Transverse colon (tissue), 4 donors: Measurements from ENCODE around the gene NEK11. TPM values are rescaled to one million over a fixed set of nuclear protein-coding genes. Genes with fewer than 3 reads are reported as not detected.

Source experiments
- DNase-seq: peaks from one replicate; pipeline ENCODE4 v3.0.0-alpha.2; 2019
- H3K27ac ChIP-seq, 4 donors: fragments of 200-600 bp; sonication (generic); 2 replicates each; pipeline ENCODE4 v1.5.1; 2016 to 2018; ENCODE audit warnings: inconsistent platforms in 4 of 4
- H3K27me3 ChIP-seq: fragments of 200-600 bp; sonication (generic); 2 replicates; pipeline ENCODE4 v1.5.1; 2017; ENCODE audit warnings: inconsistent platforms
- H3K36me3 ChIP-seq, 4 donors: fragments of 200-600 bp; sonication (generic); 2 replicates each; pipeline ENCODE4 v1.5.1; 2017 to 2019; ENCODE audit warnings: inconsistent platforms in 4 of 4
- H3K4me1 ChIP-seq, 4 donors: fragments of 200-600 bp; sonication (generic); 2 replicates each; pipeline ENCODE4 v1.5.1; 2017 to 2020; ENCODE audit warnings: inconsistent platforms in 4 of 4
- H3K4me3 ChIP-seq, 4 donors: fragments of 200-600 bp; sonication (generic); 1 replicate in 1 of 4; 2 replicates in 3 of 4; pipeline versions ENCODE4 v1.5.1 to v1.6.1; 2017 to 2019; ENCODE audit warnings: inconsistent platforms in 4 of 4
- H3K9me3 ChIP-seq, 2 donors: fragments of 200-600 bp; sonication (generic); 2 replicates each; pipeline ENCODE4 v1.5.1; 2017 to 2019; ENCODE audit warnings: inconsistent platforms in 2 of 2
- EP300 ChIP-seq: sonication (generic); formaldehyde crosslinking; IDR thresholded peaks from one replicate; pipeline ENCODE4 v1.6.1; 2017; ENCODE audit warnings: antibody characterized with exemption, low read depth
- POLR2A ChIP-seq: fragments of 450-650 bp; IDR thresholded peaks from one replicate; pipeline ENCODE4 v1.6.1; 2016; ENCODE audit warnings: antibody characterized with exemption, mild to moderate bottlenecking, moderate library complexity
- POLR2AphosphoS5 ChIP-seq, 3 donors: sonication (generic); formaldehyde crosslinking; IDR thresholded peaks; one replicate each; pipeline ENCODE4 v1.6.1; 2016; ENCODE audit warnings: antibody characterized with exemption in 3 of 3
- WGBS, 2 donors: methylation state at CpG; one replicate each; pipeline ENCODE4 v1.1.5; 2018; ENCODE audit warnings: low coverage in 1 of 2; 5-methylcytosine and 5-hydroxymethylcytosine counted together
- in situ Hi-C, 4 donors: fragments of 200-750 bp; cut with MboI; loops; one replicate each; pipeline versions ENCODE4 v1.15.0 to v1.15.1; 2017; ENCODE audit warnings: low sequenced_read_pairs in 3 of 4, low pct_ligation_motif_present in 1 of 4, low pct_unique_long_range_greater_than_20kb in 1 of 4
- intact Hi-C: fragments of 100-400 bp; cut with DNase I; formaldehyde crosslinking; loops from one replicate; pipeline ENCODE4 v1.15.1; 2023; ENCODE audit warnings: low total_unique reads
- total RNA-seq, 4 donors: library from RNA; depleted of rRNA; stranded (reverse); fragments of >200 nt; gene quantifications; one replicate each; pipeline ENCODE4 v1.1.0, GENCODE V29; 2016
- TF ChIP-seq, protein P1 (sequence below), 5 experiments: fragments of 200-600 bp in 3 of 5; fragments of 450-650 bp in 2 of 5; sonication (generic) in 3 of 5; IDR thresholded peaks; 1 replicate in 2 of 5; 2 replicates in 3 of 5; pipeline ENCODE4 v1.5.1; 2016 to 2017; ENCODE audit warnings: antibody characterized with exemption in 5 of 5, inconsistent platforms in 3 of 5, mild to moderate bottlenecking in 2 of 5, moderate library complexity in 1 of 5

Gene NEK11
- total RNA-seq, 4 donors from 2014 or later = 4.6 to 12.3 (median 8.5) TPM

- WGBS, 2 donors = 75 to 88% methylated on average over 1 of the region's 1 CpG
- TF ChIP-seq POLR2A = no peak
- no peak for TF ChIP-seq EP300
- TF ChIP-seq POLR2AphosphoS5 (IDR thresholded peaks at IDR 0.05) = no peak
- TF ChIP-seq, protein P1, sequence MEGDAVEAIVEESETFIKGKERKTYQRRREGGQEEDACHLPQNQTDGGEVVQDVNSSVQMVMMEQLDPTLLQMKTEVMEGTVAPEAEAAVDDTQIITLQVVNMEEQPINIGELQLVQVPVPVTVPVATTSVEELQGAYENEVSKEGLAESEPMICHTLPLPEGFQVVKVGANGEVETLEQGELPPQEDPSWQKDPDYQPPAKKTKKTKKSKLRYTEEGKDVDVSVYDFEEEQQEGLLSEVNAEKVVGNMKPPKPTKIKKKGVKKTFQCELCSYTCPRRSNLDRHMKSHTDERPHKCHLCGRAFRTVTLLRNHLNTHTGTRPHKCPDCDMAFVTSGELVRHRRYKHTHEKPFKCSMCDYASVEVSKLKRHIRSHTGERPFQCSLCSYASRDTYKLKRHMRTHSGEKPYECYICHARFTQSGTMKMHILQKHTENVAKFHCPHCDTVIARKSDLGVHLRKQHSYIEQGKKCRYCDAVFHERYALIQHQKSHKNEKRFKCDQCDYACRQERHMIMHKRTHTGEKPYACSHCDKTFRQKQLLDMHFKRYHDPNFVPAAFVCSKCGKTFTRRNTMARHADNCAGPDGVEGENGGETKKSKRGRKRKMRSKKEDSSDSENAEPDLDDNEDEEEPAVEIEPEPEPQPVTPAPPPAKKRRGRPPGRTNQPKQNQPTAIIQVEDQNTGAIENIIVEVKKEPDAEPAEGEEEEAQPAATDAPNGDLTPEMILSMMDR (IDR thresholded peaks at IDR 0.05) = no peak
Measured at GRCh38 chr3:131174752-131175151, 148.1 kb downstream of the NEK11 start.

DNA sequence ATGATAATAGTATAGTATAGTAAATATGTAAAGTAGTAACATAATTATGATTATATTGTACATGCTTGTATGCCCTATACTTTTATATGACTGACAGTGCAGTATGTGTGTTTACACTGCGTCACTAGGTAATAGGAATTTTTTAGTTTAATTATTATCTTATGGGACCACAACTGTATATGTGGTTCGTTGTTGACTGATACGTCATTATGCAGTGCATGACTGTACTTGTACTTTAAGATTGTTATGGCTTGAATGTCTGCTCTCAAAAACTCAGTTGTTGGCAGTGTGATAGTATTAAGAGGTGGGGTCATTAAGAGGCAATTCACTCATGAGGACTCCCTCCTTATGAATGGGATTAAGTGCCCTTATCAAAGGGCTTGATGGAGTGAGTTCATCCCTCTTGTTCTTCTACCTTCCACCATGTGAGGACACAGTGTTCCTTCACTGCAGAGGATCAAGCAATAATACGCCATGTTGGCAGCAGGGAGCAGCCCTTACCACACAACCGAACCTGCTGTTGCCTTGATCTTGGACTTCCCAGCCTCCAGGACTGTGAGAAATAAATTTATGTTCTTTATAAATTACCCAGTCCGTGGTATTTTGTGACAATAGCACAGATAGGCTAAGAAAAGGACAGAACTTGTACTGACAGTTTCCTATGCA is 152.2 kb downstream of the NEK11 start:
- no peak overlapping the region for H3K4me3 ChIP-seq
- DNase-seq = no peak
- intact Hi-C loops = no loop called here
- H3K36me3 ChIP-seq = no peaks in the 10 kb centered on the region
- TF ChIP-seq, protein P1 (IDR thresholded peaks at IDR 0.05) = no peak
- TF ChIP-seq POLR2A (no peak), EP300 (no peak), POLR2AphosphoS5 (IDR thresholded peaks at IDR 0.05) (no peak)
- in situ Hi-C loops = no loop called here
- H3K27me3 ChIP-seq = no peaks in the 10 kb centered on the region
- WGBS, 2 donors = 92 to 94% methylated on average over 4 to 6 of the region's 6 CpGs
- no peaks in the 10 kb centered on the region for H3K9me3 ChIP-seq
- H3K4me1 ChIP-seq = no peaks in the 10 kb centered on the region
- no peak overlapping the region for H3K27ac ChIP-seq

More at GRCh38 chr3:131174752-131175151, 148.1 kb downstream of the NEK11 start:
- Histone ChIP-seq H3K36me3 (no peaks in the 10 kb centered on the region), H3K4me1 (no peaks in the 10 kb centered on the region), H3K4me3 (no peak overlapping the region), H3K27me3 (no peaks in the 10 kb centered on the region), H3K27ac (no peak overlapping the region), H3K9me3 (no peaks in the 10 kb centered on the region)
- in situ Hi-C loops (no loop called here), intact Hi-C loops (no loop called here)
- no peak for DNase-seq

- H3K27ac ChIP-seq = no peak overlapping the region
- H3K9me3 ChIP-seq = no peaks in the 10 kb centered on the region
- 72 to 85% methylated on average over 4 of the region's 4 CpGs for WGBS, 2 donors
- no peak for DNase-seq
- H3K4me1 ChIP-seq = no peaks in the 10 kb centered on the region
- H3K27me3 ChIP-seq = no peaks in the 10 kb centered on the region
- H3K4me3 ChIP-seq = no peak overlapping the region
- intact Hi-C loops (no loop called here), in situ Hi-C loops (no loop called here)
- H3K36me3 ChIP-seq = no peaks in the 10 kb centered on the region
- TF ChIP-seq, protein P1 (IDR thresholded peaks at IDR 0.05) = no peak
- TF ChIP-seq POLR2AphosphoS5 (IDR thresholded peaks at IDR 0.05) = no peak
- no peak for TF ChIP-seq EP300
Measured at GRCh38 chr3:131192701-131193100, 166.0 kb downstream of the NEK11 start.

GRCh38 chr3:131193641-131194238 is 167.1 kb downstream of the NEK11 start:
- H3K4me1 ChIP-seq = no peaks in the 10 kb centered on the region
- 56 to 64% methylated on average over 1 of the region's 1 CpG for WGBS, 2 donors
- H3K4me3 ChIP-seq = no peak overlapping the region
- intact Hi-C loops (no loop called here), in situ Hi-C loops (no loop called here)
- TF ChIP-seq, protein P1 (IDR thresholded peaks at IDR 0.05) = no peak
- no peak for TF ChIP-seq POLR2AphosphoS5 (IDR thresholded peaks at IDR 0.05)
- TF ChIP-seq EP300 = no peak
- no peaks in the 10 kb centered on the region for H3K9me3 ChIP-seq
- H3K27me3 ChIP-seq = no peaks in the 10 kb centered on the region
- no peak overlapping the region for H3K27ac ChIP-seq
- no peaks in the 10 kb centered on the region for H3K36me3 ChIP-seq
- no peak for DNase-seq
